EL (cell line): ENCODE data around the gene YPEL5.
"Not testable (repeated sequence)": the region's sequence is repeated elsewhere in the genome, so short reads cannot be mapped to it uniquely, and the experiment has no call there.

Experiments used
- DNase-seq: peaks from one replicate; pipeline ENCODE4 v3.0.0-alpha.2; 2016

YPEL5 gene

DNA sequence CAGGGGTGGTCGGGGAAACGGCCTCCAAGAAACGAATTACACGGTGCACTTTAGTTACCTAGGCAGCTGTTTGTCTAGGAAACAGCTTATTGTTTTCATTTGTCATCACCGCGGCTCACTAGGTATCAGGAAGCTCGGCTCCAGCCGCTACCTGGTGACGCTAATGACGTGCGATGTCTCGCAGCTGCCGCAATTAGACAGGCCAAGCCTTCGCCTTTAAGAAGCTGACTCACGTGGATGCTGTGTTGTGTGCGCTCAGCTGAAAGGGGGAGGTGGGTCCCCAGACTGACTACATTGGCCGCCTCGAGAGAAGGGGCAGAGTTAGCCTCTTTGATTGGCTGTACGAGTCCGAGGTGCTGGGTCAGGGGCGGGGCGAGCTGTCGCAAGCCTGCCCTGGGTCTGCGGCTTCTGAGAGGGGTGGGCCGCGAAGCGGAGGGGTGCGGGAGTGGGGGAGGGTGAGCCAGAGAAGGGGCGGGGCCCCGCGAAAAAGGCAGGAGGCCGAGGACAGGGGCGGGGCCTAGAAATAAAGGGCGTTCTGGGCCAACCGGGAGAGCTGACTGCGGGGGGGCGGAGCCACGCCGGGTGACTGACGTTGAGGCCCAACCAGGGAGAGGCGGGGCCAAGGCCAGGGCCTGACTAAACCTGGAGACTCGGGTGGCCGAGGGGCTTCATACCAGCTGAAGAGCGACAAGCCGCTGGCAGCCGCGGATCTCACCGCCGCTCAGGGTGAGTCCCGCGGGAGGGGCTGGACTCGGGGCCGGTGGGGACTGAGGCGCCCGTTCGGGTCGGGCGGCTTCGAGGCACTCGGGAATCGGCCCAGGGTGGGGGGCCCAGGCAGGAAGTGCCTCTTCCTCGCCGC is at the start of gene YPEL5:
Gene YPEL5 (plus strand): TSS at position 671 of the 859 bp plus-strand sequence. CDS start 9,645 bp downstream, outside the sequence.
- DNase-seq, result peak; percentile 99

DNA sequence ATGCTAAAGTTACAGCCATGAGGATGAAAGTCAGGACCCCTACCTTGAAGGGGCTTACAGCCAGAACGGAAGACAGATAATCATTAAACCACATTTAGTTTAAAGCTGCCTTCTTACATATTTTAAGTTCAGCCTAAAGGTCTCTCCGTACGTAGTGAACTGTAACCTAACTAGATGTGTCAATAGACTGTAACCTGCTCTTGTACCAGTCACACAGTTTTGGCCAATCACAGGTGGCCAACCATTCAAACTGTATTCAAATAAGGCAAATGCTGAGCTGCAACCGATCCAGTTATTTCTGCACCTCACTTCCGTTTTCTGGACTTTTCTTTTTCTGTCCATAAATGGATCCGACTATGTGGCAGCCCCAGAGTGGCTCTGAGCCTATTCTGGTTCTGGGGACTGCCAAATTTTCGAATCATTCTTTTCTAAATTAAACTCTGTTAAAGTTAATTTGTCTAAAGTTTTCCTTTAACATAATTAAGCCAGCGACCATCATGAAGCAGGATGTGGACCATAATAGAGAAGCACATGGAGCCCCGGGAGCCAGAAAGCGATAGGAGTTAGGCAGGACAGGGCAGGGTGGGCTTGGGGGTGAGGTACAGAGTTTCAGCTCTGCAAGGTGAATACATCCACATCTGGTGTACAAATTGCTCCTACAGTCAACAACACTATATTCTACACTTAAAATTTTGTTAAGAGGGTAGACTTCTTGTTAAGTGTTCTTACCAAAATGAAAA is 48.4 kb upstream of the YPEL5 start:
- DNase-seq, result no peak

DNA sequence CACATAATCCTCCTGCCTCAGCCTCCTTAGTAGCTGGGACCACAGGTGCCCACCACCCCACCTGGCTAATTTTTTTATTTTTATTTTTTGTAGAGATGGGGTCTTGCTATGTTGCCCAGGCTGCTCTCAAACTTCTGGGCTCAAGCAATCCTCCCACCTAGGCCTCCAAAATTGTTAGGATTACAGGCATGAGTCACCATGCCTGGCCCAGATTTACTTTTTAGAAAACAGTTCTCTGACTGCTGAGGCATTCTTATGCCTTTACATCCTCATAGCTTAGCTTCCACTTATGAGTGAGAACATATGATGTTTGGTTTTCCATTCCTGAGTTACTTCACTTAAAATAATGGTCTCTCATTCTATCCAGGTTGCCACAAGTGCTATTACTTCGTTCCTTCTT is 47.4 kb upstream of the YPEL5 start:
- peak; percentile 28 for DNase-seq

DNA sequence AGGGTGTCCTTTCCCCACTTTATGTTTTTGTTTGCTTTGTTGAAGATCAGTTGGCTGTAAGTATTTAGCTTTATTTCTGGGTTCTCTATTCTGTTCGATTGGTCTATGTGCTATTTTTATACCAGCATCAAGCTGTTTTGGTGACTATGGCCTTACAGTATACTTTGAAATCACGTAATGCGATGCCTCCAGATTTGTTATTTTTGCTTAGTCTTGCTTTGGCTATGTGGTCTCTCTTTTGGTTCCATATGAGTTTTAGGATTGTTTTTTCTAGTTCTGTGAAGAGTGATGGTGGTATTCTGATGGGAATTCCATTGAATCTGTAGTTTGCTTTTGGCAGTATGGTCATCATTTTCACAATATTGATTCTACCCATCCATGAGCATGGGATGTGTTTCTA is 46.1 kb upstream of the YPEL5 start:
- DNase-seq, result not testable (repeated sequence)

DNA sequence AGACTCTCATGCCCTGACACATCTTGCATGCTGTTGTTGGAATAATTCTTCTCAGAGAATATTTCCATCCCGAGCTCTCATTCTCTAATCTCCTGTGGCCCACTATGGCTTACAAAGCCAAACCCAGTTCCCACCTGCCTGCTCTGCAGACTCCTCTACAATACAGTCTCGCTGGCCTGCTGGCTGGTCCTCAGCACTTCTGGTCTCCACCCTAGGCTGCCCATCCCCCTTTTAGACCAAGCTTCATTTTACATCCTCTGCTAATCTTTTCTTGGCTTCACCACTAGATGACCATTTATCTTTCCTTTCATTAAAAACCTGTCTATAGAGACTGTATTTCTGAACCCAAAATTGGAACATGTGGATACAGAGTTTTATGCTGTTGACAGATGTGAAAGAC is 42.5 kb upstream of the YPEL5 start:
- no peak for DNase-seq

DNA sequence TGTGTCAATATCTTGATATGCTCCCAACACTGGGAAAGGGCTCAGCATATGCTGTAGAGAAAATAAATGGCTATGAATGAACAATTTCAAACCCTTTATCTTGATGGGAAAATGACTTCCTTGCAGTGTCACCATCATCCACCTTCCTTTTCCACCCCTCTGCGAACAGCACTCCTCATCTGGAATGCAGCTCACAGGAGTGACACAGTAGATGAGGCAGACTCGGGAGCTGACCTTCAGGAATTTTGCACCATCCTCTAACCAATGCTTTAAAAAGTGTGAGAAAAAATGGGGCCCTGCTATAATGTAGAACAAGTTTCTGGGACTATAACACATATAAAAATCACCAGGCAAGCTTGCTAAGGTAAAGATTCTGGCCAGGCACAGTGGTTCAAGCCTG is 41.3 kb upstream of the YPEL5 start:
- peak; percentile 56 for DNase-seq

DNA sequence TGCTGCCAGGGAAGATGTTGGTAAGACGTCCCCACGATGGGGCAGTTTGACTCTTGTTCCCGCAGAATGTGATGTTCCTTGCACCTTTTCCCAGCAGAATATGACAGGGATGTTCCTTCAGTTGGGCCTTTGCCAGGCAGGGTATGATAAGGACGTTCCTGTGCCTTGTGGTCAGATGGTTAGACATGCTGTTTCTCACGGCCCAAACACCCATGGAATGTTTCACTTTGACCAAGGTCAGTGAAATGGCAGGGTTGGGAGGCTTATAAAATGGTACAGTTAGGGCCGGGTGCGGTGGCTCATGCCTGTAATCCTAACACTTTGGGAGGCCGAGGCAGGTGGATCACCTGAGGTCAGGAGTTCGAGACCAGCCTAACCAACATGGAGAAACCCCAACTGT is 40.3 kb upstream of the YPEL5 start:
- peak; percentile 92 for DNase-seq

DNA sequence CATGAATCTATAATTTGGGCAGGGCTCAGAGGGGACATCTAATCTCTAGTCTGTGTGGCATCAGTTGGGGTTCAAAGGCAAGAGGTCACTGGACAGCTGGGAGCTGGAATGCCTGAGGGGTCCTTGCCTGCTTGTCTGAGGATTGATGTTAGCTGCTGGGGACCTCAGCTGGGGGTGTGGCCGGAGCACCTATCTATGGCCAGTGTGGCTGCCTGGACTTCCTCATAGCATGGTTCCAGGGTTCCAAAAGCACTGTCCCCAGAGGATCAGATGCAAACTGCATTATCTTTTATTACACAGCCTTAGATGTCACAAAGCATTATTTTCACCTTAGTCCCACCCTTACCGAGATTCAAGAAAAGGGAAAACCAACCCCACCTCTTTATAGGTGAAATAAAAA is 38.6 kb upstream of the YPEL5 start:
- DNase-seq, result no peak

DNA sequence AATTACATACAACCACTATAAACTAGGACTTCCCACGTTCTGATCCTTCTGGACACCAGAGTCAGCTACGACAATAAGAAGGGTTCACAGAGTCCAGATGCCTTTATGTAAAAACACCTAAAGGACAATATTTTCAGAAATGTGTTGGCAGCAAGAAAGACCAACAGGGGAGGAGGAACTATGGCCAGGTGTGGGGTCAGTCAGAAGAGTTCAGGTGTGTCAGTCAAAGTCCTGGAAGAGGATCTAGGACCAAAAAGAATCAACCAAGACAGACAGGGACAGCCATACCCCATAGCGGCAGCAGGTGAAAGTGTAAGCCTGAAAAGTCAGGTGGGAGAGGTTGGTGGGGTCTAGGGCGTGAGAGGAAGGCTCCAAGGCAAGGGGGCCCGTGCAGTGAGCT is 38.0 kb upstream of the YPEL5 start:
- no peak for DNase-seq

DNA sequence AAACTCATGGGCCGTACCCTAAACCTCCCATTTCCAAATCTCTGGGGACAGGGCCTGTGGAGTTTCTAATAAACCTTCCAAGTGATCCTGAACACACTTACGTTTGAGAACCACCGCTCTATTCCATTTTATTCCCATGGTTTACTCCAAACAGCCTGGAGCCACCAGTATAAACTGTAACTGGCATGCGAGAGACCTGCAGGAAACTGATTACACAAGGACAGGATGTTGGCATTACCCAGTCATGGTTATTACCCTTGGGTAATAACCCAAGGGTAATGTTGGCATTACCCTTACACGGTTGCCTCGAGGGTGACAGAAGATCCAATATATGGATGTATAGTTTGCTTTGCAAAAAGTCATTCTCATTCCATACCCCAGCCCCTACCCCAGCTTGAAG is 37.0 kb upstream of the YPEL5 start:
- peak; percentile 23 for DNase-seq

DNA sequence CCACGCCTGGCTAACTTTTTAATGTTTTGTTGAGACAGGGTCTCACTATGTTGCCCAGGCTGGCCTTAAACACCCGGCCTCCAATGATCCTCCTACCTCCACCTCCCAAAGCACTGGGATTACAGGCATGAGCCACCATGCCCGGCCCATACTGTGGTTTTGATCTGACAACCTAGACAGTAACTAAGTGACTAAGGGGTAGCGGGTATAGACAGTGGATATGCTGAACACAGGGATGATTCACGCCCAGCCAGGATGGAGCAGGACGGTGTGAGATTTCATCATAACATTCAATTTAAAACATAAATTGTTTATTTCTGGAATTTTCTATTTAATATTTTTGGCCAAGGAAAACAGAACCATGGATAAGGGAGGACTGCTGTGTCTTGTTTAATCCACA is 36.0 kb upstream of the YPEL5 start:
- DNase-seq, result peak; percentile 36

DNA sequence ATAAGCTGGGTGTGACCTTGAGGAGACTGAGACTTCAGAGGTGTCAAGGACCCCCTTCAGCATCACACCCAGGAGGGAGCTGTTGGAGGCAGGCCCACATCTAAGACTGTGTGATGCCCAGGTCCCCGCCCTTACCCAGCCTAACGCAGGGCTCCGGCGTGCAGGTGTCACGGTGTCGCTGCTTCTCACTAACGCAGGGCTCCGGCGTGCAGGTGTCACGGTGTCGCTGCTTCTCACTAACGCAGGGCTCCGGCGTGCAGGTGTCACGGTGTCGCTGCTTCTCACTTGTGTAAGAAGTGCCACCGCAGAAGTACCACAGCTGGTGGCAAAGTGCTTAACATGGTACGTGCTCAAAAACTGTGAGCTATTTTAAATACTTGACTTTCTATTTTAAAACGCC is 35.6 kb upstream of the YPEL5 start:
- not testable (repeated sequence) for DNase-seq

DNA sequence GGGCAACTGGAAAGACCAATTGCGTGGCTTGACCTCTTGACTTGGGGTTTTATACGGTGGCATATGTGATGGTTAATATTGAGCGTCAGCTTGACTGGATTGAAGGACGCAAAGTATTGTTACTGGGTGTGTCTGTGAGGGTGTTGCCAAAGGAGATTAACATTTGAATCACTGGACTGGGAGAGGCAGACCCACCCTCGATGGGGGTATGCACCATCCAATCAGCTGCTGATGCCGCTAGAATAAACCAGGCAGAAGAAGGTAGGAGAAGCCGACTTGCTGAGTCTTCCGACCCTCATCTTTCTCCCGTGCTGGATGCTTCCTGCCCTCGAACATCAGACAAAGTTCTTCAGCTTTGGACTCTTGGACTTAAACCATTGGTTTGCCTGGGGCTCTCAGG is 34.2 kb upstream of the YPEL5 start:
- DNase-seq, result no peak

DNA sequence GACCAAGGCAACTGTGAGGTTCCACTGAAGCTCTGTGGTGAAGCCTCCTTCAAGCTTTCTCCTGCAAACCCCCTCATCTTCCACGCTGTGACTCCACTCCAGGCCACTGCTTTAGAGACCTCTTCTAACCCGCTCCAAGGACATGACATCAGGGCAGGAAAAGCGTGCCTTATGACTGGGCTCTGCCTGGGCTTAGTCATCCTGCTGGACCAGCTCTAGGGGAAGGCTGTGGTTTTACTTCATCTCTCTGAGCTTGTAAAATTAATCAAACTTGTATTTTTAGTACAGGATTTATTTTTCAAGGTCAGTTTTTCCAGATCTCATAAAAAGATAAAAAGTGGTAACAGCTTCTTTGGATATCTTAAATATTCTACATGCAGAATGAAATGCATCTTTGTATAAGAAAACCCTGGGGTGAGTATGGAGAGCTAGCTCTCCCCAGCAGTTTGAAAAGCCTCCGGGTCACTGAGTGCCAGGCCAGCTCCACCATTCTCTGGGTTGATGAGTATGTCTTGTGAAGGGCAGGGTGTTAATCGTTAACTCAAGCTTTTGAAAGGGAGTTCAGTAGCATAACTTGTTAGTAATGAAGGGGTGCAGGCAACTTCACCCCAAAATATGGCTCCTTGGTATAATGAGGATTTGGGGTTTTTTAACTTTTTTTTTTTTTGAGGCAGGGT is 33.1 kb upstream of the YPEL5 start:
- DNase-seq, result peak; percentile 97

DNA sequence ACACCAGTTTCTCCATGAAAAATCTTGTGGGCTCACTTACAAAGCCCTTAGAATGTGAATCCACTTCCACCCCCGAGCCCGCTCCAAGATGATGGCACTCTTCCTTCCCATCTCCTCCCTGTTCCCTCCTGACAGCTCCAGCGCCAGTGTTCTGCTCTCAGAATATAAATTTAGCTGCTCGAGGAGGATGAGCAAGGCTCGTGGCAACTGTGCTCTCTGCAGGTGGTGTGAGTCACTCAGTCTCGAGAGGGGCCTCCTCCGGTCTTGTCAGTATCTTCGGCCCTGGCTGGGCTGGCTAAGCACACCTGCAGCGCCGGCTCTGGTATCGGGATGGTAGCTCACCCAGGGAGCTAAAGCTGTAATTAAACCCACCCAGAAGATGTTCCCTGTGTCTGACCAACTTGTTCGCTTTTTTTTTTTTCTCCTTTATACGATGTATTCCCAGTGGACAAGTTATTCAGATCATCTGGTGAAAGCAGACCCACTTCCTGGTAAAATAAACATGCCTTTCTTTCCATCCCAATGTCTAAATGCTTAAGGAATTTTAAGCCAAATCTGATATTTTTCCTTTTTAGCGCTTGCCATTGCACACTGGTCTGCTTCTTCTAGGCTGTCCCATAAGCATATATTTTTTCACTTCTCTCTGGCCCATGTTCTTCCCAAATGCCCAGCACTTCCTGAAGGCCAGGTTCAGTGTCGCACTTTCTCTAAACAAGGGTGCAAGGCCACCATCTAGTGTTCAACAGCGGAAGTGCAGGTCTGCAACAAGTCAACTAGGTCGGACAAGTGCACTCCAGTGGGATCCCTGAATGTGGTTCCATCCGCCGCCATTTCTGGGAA is 31.4 kb upstream of the YPEL5 start:
- DNase-seq, result peak; percentile 88

DNA sequence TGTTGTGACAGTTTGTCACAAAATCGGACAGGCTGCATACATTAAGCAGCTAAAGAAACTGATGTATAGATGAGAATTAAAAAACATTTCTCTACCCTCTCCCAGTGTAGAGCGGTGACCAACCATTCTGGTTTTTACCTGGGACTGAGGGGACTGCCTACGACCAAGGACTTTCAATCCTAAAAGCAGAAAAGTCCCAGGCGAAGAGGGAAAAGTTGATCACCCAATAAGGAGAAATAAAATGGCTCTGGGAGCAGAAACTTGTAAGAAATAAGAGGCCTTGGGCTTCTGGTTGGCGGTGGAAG is 30.9 kb upstream of the YPEL5 start:
- no peak for DNase-seq

DNA sequence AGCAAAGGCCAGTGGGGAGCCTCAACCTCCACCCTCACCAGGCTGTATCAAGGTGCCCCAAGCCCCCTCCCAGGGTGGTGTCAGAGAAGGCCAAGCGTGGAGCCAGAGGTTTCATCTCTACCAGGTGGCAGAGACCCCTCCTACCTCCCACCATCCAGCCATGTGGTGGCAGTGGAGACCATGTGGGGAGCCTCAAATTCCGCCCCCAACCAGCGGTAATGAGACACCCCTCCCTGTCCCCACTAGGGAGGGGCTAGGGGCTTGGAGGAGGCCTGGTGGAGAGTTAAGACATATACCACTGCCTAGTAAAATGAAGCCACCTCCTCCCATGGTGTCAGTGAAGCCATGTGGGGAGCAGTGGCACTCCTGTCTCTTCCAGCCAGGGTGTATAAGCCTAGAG is 24.4 kb upstream of the YPEL5 start:
- no peak for DNase-seq

DNA sequence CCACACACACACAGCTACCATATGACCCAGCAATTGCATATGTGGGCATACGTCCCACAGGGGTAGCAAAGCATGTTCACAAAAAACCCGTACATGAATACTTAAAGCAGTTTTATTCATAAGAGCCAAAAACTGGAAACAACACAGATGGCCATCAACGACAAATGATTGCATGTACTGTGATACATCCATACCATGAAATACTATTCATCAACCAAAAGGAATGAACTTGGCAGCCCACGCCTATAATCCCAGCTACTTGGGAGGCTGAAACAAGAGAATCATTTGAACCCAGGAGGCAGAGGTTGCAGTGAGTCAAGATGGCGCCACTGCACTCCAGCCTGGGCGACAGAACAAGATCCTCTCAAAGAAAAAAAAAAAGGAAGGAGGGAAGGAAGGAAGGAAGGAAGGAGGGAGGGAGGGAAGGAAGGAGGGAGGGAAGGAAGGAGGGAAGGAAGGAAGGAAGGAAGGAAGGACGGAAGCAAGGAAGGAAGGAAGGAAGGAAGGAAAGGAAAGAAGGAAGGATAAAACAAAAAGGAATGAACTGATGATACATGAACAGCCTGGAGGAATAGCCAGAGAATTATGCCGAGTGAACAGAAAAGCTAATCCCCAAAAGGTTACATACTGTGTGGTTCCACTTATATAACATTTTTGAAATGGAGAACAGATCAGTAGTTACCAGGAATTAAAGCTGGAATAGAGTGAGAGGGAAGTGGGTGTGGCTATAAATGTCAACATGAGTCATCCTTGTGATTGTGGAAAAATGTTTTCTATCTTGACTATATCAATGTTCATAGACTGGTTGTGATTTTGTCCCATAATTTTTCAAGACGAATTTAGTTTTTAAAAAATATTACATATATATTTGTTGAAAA is 19.6 kb upstream of the YPEL5 start:
- DNase-seq, result peak; percentile 55

DNA sequence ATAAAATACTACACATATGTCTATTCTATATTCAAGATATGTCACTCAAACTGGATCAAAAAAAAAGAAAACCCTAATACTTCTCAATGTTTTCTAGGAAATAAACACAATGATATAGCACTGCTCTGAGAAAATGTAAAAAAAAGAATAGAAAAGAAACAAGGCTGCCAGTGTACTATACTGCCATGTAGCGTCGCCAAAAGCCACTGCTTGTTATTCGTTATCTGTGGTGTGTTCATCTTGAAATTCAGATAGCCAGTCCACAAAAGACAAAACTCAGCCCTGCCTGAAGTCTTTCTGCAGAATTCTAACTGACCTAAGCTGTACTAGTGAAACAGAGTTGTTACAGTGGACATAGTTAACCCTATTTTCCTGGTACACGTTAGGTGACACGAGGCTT is 12.2 kb upstream of the YPEL5 start:
- no peak for DNase-seq

DNA sequence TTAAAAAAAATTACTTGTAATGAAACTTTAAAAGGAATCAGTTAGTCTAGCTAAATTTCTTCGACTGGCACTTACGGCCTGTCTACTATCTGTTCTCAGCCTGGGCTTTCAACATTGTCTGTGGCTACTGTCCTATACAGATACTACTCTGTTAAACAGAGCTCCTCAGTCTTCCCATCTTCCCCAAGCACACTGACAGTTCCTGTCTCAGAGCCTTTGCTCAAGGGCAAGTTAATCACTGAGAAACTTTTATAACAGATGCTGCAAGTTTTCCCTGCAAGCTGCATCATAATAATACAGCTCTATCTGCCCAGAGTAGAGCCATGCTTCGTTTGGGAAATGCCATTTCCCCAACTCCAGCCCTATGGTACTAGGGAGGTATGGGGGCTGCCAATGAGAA is 11.3 kb upstream of the YPEL5 start:
- no peak for DNase-seq

DNA sequence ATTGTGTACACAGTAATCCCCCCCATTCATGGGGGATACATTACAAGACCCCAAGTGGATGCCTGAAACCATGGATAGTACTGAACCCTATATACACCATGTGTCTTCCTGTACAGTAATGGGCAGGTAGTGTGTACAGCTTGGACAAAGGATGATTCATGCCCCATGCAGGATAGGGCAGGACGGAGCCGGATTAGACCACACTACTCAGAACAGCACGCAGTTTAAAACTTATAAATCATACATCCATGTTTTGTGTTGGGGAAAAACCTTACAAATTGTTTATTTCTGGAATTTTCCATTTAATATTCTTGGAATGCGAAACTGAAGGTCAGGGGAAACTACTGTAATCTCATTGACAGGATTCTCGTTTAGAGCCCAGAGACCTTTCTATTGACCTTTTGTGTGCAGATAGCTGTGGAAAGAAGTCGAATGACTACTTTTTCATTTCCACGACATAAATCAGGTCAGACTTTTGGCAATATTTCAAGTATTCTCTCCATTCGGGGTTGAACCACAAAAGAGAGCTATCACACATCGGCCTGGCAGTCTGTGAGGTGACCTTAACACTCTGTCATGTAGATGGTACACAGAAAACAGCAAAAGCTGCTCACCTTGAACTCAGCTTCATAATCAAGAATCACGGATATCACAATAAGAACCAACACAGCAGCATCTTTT is 9.9 kb upstream of the YPEL5 start:
- DNase-seq, result no peak
